SIG-M5 treated with dmso at 0.1 percent for 504 hours (cell line): ENCODE data around the gene BMP8B.

Experiments
- DNase-seq: peaks from one replicate; lab custom pipeline; 2025; ENCODE audit not compliant: unreplicated experiment; lab: John Stamatoyannopoulos, UW

The BMP8B gene

DNA sequence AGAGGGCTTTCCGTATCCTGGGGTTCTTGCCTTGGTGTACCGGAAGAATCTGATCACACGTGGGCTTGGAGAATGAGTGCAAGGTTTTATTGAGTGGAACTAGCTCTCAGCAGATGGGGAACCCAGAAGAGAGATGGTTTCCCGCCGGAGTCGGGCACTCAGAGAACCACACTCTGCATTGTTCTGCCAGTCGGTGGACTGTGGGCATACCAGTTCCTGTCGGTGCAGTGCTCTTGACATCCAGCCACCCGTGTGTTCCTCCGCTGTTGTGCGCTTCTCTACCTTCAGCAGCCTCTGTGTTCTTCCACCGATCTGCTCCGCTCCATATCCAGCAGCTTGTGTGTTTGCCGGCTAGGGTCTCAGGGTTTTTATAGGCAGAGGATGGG, 60.7 kb downstream of the BMP8B start:
- no peak for DNase-seq

DNA sequence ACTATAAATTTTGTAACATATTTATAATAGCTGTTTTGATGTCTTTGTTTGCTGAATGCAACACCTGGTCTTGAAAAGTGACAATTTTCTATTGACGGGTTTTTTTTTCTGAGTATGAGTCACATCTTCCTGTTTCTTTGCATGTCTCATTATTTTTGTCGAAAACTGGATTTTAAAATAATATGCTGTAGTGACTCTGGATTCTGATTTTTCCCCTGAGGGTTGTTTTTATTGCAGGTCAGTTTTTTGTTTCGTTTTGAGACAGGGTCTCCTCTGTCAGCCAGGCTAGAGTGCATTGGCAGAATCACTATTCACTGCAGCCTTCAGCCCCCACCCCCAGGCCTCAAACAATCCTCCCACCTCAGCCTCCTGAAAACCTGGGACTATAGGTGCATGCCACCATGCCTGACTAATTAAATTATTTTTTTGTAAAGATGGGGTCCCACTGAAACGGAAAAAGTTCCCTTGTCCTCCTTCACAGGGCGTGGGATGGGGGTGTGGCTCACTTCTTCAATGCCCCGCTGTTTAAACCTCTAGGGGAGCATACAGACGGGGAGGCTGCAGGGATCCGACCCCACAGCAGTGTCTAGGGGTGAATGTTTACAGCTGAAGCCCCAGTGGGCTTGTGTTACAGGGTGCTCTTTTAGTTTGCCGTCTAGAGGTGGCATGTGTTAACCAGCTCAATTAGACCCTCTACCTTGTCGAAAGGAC, 61.3 kb downstream of the BMP8B start:
- DNase-seq: no peak

DNA sequence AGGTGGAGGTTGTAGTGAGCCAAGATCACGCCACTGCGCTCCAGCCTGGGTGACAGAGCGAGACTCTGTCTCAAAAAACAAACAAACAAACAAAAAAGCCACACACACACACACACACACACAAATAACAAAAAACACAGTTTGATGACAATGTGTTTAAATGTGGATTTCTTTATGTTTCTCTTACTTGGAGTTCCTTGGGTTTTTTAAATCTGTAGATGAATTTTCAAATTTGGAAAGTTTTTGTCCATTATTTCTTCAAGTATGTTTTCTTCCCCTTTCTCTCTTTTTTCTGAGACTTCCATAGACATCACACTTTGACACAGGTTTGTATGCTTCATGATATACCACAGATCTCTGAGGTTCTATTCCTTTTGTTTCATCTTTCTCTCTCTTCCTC, 62.1 kb downstream of the BMP8B start:
- no peak for DNase-seq

DNA sequence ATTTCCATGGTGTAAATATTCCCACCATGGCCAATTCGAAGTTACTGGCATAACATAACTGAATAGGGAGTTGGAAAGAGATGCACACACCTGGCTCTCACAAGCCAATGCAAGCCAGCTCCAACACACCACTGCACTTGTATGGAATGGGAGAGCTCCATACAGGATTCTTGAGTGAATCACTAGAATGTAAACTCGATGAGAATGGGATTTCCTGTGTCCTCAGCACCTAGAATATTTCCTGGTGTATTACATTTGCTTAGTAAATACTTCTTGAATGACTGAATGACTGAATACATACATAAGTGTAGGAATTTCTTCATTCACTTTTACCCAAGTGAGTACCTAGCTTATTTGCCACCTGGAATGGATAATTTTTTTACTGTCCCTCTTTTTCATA, 66.2 kb downstream of the BMP8B start:
- DNase-seq: no peak

DNA sequence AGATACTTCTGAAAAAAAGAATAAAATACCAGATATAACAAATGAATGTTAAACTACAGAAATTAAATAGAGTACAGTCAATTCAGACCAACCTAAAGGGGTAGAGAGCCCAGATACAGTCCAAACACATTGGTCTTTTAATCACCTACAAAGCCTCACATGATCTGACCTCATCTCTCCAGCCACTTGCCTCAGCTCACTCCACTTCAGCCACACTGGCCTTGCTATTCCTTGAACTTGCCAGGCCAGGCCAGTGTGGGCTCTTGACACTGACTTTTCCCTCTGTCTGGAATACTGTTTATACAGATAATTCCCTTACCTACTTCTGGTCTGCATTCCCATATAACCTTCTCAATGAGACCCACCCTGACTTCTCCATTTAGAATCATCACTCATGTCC, 67.0 kb downstream of the BMP8B start:
- DNase-seq: no peak

DNA sequence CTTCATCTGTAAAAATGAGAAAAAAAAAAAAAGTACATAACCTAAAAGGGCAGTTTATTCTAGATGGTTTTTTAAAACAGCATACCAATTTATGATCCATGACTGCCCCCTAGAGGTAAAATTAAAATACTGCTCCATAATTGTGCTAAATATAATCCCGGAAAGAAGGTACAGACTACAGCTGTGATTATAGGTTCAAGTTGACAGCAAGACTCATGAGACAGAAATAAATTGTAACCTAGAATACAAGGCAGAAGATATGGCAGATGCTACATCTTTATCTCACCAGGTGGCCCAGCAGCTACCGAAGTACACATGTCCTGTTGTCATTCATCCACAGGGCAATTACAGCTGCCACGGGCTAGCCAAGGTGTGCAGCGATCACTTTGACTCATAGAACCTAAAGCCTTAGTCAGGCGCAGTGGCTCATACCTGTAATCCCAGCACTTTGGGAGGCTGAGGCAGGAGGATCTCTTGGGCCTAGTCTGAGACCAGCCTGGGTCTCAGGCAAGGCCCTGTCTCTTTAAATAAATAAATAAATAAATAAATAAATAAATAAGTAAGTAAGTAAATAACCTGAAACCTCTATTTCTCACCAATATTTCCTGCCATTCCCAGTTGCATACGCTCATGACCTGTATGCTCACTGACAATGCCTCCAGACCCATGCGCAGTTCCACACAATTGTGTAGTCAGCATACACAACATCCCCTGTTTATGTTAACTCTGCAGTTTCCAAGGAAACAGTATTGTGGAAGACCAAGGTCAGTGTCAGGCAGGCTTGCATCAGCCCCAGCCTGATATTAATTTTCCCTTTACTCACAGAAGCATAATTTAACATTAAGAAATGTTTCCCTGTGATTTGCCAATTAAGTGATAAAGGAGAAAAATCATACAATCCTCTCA, 68.3 kb downstream of the BMP8B start:
- peak; percentile 78 for DNase-seq

DNA sequence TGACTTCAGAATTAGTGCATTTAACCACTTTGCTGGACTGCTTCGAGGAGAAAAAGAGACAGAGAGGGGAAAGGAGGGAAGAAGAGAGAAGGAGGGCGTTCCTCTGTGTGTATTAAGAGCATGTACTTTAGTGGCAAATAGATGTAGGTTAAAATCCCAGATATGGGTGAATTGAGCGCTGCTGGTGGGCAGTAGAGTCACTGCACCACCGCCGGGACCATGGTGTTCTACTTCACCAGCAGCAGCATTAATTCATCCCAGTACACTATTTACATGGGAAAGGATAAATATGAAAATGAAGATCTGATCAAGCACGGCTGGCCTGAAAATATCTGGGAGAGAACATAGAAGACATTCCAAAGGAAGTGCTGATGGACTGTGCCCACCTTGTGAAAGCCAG, 70.9 kb downstream of the BMP8B start:
- no peak for DNase-seq

DNA sequence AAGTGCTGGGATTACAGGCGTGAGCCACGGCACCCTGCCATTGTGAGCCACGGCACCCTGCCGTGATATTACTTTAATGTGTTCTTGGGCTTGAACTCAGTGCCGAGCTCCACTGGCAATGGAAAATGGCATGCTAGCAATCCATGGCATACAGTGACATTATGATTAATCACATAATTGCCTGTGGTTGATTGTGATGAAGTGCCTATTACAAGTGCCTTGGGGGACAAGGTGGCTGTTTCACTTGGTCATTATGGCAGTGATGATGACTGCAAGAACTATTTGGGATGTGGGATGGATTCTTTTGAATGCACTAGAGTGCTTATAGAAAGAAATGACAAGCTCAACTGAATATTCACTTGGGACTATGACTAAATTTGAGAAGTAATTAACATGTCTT, 75.1 kb downstream of the BMP8B start:
- DNase-seq: no peak

DNA sequence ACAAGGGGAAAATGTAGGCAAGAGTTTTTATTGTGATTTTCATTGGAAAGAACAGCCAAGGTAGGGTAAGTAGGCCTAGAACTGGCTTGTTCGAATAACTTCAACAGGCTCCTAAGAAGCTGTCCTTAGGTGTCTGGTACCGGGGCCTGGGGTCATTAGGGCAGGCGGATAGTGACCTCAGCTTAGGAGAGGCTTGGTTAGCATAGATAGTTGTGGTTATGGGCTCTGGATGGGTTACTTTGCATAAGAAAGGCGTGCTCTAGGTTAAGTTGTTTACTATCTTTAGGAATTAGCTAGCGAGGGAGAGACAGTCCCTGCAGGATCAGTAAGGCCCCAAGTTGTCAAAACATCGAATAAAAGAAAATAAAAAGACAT, 76.7 kb downstream of the BMP8B start:
- DNase-seq: no peak

DNA sequence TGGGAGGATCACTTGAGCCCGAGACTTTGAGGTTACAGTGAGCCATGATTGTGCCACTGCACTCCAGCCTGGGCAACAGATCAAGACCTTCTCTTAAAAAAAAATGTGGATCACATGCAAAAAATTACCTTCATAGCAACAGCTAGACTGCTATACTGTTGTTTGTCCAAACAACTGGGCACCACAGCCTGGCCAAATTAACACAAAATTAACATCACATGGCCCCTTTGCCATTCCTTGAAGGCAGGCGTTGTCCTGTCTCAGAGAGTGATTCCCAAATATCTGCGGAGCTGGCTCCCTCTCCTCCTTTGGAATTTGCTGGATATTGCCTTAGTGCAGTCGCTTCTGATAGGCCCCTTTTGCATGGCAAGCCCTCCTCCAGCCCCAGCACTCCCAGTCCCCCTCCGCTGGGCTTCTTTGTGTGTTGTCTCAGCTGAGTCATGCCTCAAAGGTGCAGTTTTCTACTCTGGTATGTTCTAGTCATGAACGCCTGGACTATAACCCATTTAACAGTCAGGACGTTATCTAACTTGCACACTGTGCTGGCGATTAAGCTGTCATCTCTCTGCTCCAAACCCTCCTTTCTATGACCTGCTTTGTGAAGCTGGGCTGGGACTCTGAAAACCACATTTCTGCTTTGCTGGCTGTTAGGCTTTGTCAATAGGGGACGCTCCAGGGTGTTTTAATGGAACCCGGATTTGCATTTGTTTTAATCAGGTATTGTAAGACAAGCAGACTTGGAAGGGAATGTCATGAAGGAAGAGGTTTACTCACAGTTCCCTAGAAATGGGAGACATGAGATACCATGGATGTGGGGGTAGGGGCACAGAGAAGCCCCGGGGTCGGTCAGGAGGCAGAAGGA, 77.3 kb downstream of the BMP8B start:
- DNase-seq: no peak

DNA sequence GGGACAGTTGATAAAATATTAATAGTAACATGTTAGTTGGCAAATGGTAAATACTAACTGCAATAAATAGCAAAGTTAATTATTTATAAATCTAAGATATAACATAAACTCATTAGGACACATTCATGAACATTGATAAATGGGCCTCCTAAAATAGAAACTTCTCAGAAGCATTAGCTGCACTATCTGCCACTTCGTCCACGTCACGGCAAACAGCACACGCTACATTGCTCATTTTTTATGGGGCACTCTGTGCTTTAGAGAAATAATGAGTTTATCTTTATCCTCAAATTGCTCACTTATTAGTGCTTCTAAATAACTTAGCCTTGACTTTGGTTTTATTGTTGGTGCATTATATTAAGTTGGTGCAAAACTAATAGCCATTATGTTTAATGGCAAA, 81.2 kb downstream of the BMP8B start:
- no peak for DNase-seq
